RCC 7860 (cell line): Measurements from ENCODE around the gene RAD9A.

Experiments used
- DNase-seq: peaks from one replicate; pipeline ENCODE4 v3.0.0-alpha.2; 2015; ENCODE audit warnings: low spot score
- FAIRE-seq: peaks from 2 replicates; lab custom pipeline; 2012; peaks lifted over from hg19 to GRCh38; lab: Jason Lieb, UNC

Gene RAD9A

DNA sequence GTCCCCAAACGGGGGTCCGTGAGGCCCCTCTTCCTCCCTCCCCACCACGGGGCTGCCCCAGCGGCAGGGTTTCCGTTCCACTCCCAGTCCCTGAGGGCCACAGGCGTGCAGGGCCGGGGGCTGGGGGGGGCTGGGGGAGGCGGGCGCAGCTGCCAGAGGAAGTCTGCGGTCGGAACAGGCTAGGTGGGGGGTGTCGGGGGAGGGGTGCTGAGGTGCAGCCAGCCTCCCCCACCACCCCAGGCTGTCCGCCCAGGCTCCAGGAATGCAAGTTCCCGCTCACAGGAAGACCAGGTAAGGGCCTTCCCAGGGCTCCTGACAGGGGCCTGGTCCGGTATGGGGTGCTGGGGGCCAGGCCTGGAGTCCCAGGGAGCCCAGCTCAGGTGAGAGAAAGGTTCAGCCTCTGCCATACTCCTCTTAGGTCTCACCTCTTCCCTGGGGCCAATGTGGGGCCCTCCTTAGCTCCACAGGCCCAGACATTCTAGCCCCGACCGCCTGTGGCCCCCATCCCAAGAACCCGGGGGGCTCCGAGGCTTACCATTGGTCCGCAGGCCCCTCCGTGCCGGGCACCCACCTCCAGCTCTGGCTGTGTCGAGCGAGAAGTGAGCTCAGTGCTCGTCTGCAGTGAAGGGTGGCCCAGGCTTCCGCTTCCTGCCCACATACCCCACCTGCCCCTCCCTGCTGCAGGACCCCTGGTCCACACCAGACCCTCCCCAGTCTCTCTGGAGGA is 45.5 kb downstream of the RAD9A start, which contains the start of gene PTPRCAP:
Gene PTPRCAP, minus strand, starts transcription at position 601 of the 727 bp plus-strand sequence. Its CDS starts 63 bp downstream, at position 538.
- no peak for FAIRE-seq

DNA sequence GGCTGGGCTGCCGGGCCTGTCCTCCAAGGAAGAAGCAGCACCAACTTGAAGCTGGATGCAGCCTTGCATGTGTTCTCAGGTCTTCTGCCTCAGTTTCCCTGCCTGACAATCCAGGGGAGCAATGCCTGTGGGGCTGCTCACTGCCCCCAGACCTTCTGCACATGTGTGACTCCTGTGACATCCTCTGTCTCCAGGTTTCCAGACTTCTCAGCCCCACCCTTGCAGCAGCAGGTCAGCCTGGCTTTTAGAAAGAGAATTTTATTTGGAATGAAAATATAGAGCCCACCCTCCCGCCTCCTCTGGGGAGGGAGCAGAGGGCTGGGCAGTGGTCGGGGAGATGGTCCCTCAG is 46.0 kb downstream of the RAD9A start:
- DNase-seq (no peak), FAIRE-seq (no peak)

More for the DNA sequence above, 45.5 kb downstream of the RAD9A start, which contains the start of gene PTPRCAP:
- DNase-seq, result no peak

DNA sequence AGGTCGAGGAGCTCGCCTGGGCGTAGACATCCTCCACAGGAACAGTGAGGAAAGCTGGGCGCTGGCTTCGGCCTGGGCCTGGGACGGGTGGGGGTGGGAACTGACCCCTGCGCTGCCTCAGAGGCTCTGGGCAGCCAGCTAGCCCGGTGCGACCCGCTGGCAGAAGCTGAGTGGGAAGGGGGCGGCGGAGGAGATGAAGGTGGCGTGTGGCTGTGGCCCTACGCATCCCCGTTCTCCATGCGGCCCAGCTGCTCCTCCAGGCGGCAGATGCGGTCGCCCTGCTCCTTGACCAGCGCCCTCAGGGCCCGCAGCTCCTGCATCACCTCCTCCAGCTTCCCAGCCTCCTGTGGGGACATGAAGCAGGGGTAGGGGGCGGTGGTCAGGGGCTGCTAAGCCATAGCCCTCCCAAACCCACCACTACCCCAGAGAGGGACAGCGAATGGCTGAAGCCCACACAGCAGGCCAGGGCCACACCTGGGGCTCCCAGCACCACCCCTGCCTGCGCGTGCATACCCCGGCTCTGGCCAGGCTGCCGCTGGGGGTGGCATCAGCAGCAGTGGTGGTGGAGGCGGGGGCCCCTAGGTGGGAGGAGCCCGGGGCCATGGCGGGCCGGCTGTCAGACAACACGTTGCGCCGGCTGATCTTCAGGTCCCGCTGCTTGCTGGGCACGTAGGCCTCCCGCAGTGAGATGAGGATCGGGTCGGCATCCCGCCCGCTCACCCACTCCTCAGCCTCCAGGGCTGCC is 46.5 kb downstream of the RAD9A start:
- no peak for DNase-seq
- FAIRE-seq, result no peak

DNA sequence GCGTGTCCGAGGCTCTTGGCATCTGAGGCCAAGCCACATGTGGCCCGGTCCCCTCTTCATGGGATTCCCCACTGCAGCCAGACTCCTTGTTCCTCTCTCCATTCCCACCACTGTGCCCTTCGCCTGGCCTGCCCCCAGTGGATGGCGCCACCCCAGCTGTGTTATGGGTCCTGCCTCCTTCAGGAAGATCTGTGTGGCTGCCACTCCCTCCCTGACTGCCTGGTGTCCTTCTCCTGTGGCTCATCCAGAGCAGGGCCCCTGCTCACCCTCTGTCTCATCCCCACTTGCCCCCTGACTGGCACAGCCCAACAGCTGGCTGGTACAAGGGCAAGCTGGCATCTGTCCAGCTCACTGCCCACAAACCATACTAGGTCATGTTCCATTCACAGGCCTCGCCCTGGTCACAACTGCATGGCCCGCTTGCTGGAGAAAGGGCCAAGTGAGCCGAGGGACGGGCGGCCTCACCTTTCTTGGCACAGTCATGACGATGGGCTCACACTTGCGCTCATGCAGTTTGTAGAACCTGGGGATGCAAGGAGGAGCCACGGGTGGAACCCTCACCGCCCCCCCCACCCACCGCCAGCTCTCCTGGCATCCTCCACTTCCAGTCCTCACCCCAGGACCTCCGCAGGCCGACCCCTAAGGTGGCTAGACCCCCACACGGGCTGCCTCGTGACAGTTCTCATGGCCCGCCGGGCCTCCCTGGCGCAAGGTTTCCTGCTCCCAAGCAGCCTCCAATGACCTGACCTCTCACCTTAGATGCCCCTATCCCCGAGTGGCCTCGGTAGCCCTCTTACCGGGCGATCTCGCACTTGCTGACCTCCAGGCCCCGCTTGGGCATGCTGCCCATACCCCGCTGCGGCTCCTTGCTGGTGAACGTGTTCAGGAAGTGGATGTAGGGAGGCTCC is 47.8 kb downstream of the RAD9A start:
- DNase-seq, result peak; percentile 33

DNA sequence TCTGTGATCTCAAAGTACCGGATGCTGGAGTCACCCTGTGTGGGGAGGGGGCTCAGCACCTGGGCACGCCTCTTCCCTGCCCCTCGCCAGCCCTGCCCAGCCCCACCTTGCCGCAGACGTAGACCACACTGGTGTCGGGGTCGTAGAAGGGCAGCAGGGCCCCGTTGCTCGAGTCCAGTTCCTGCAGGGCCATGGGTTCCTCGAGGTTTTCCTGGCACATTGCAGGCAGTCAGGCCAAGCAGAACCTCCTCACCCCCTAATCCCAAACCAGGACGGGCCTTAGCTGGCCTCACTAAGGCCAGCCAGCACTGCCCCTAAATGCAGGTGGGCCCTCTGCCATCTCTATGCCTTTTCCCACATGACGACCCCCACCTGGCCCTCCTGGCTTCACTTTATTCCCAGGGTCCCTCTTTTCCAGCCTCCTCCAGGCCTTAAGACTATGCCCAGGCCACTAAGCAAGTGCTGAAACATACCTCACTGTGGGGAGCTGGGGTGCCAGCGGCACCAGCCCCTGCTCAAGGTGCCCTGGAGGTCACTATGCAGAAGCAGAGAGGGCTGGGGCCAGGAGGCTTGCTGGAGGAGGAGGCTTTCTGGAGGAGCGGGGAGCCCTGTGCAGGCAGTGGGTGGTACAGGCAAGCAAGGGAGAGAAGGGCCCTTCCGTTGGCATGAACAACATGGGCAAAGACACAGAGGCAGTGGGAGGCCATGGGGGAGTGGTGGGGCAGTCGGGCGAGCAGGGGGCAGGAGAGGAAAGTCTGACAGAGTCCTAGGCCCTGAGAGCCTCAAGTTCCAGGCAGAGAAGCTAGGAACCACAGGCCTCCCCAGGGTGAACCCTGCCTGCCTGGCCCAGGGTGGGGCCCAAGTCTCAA is 48.7 kb downstream of the RAD9A start:
- no peak for FAIRE-seq
- no peak for DNase-seq

More for the DNA sequence above, 47.8 kb downstream of the RAD9A start:
- no peak for FAIRE-seq

DNA sequence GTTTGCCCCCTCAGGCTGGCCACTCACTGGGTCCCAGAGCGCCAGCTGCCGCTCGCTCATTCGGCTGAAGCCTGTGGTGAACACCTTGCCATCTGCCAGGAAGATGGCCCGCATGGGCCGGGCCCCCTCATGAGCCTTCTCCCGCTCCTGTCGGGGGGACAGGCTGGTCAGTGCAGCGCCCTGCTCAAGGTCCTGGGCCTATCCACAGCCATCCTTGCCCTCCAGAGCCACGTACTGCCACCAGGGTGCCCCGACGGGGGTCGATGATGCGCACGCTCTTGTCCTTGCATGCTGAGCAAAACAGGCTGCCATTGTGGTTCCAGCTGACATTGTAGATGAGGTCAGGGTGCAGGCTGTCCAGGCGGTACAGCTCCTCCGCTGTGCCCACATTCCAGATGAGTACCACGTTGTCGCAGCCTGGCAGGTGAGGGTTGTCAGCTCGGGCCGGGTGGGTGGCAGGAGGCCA is 49.3 kb downstream of the RAD9A start:
- DNase-seq (no peak), FAIRE-seq (no peak)

DNA sequence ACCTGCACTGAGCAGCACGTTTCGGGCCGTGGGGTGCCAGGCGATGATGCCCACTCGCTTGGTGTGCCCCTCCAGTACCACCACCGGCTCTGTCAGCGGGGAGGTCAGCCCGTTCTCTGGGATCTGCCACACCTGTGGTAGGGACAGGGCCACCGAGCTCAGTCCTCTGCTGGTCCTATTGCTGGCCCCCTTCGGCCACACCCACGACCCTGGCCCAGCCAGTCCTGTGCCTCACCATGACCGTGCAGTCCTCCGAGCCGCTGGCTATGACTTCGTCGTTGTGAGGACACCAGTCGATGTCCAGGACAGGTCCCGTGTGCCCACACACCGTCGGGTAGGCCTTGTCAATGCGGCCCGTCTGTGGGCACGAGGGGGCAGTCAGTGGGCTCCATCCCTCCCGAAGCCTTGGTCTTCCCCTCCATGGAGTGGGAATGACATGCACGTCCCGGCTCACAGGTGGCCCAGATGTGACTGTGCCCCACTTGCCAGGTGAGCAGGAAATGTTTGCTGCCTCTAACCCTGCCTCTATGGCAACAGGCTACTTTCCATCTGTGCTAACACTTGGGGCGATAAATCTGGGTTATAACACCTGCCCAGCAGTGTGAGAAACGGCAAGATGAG is 50.1 kb downstream of the RAD9A start:
- DNase-seq (no peak), FAIRE-seq (no peak)

DNA sequence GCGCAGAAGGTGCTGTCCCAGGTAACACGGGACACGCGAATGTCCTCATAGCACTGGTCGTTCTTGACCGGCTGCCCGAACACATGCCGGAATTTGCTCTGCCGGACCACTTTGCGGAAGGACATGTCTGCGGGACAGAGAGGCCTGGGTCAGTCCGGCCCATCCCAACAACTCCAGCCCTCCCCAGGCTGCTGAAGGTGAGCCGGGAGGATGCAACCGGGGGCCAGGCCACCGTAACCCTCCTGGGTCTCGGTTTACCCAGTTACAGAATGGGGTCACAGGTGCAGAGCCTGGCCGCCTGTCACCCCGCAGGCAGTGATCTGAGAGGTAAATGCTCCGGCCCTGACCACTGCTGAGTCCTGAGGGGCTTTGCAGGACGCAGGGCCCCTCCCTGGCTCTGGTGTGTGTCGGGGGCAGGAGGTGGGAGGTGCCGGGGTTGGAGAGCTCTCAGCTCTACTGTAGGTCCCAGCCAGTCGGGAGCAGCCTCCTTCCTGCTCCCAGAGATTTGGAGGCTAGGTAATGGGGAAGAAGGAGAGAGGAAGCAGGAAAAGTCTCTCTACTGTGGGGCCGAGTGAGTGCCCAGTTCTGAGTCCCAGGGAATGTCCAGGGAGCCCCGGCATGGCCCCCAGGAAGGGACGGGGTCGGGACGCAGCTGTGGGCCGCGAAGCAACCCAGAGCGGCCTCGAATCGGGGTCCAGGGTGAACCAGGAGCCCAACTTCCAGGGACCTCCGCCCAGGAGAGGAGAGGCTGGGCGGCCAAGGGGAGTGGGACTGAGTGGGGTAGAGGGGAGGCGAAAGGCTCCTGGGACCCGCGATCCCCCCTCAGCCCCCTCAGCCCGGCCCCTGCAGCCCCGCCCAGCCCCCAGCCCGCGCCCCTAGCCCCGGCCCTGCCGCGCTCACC is 51.0 kb downstream of the RAD9A start:
- FAIRE-seq (no peak), DNase-seq (no peak)

DNA sequence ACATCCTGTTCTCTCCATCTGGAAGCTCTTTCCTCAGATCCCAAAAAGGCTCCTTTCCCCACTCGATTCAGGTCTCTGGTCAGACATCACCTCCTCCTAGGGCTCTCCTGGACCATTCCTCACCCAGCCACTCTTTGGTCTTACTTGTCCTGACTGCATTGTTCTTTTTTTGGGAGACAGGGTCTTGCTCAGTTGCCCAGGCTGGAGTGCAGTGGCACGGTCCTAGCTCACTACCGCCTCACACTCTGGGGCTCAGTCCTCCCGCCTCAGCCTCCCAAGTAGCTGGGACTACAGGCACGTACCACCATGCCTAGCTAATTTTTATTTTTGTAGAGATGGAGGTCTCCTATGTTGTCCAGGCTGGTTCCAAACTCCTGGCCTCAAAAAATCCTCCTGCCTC is 53.7 kb downstream of the RAD9A start:
- FAIRE-seq (no peak), DNase-seq (no peak)
